HL-60 (cell line): ENCODE results near the gene GNAI1.

Source experiments
- DNase-seq, 2 experiments: peaks; one replicate each; pipeline ENCODE4 v3.0.0-alpha.2; 2010 to 2020; ENCODE audit warnings: low read depth in 1 of 2, low spot score in 1 of 2
- H3K27ac ChIP-seq: fragments of 250-450 bp; sonication (Bioruptor Pico); replicated peaks from 2 replicates; pipeline ENCODE4 v1.5.1; 2020; ENCODE audit warnings: mild to moderate bottlenecking, moderate library complexity
- H3K27me3 ChIP-seq: fragments of 250-450 bp; sonication (Bioruptor Pico); 2 replicates; pipeline ENCODE4 v1.5.1; 2021; ENCODE audit warnings: mild to moderate bottlenecking, moderate library complexity; ENCODE audit not compliant: insufficient read depth, poor library complexity, severe bottlenecking
- H3K4me3 ChIP-seq: replicated peaks from 2 replicates; pipeline ENCODE4 v1.5.1; 2011; ENCODE audit warnings: mild to moderate bottlenecking, control low read depth, low read length; ENCODE audit not compliant: insufficient read depth
- GABPA ChIP-seq: IDR thresholded peaks from 2 replicates; pipeline ENCODE4 v1.6.1; 2012; ENCODE audit warnings: low read depth
- POLR2AphosphoS5 ChIP-seq: IDR thresholded peaks from 2 replicates; pipeline ENCODE4 v1.6.1; 2012; ENCODE audit warnings: low read depth
- SPI1 ChIP-seq: IDR thresholded peaks from 2 replicates; pipeline ENCODE4 v1.6.1; 2012; ENCODE audit warnings: low read depth, mild to moderate bottlenecking, borderline replicate concordance
- long read RNA-seq: library from polyadenylated mRNA; unstranded; transcript quantifications from one replicate; pipeline ENCODE4 v2.0.0, GENCODE V29; 2020
- TF ChIP-seq, protein P1 (sequence below): IDR thresholded peaks from one replicate; pipeline ENCODE4 v1.5.1; 2011; ENCODE audit warnings: low read length, control low read depth, inconsistent platforms; ENCODE audit not compliant: insufficient read depth
- TF ChIP-seq, protein P2 (sequence below): IDR thresholded peaks from 2 replicates; pipeline ENCODE4 v1.6.1; 2012; ENCODE audit warnings: low read depth; ENCODE audit not compliant: insufficient replicate concordance

GNAI1 gene
- long read RNA-seq = 0 reads

DNA sequence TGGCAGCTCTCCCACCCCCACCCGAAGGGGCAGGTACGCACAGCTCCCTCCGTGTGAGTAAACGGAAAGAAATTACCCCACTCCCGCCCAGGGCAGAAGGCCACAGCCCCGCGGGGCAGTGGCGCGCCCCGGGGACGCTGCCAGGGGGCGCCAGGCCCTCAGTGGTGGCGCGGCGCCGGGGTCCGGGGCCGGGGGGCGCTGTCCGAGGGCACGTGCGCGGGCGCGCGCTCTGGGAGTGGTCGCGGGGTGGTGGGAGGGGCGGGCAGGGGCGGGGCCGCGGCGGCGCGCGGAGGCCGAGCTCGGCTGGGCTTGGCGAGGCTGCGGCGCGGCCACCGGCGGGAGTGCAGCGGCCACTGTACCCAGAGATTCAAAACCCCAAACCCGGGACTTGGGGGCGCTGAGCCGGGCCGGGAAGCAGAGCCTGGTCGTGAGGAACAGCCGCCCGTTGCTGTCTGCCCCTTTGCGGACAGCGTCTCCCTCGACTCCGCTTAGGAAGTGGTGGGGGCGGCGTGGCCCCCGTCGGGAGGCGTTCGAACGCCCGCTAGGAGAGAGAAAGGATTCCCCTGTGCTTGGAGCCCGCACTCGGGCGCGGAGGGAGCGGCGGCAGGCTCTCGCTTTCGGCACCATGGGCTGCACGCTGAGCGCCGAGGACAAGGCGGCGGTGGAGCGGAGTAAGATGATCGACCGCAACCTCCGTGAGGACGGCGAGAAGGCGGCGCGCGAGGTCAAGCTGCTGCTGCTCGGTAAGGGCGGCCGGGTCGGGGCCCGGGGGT is at the start of gene GNAI1:
TSS of gene GNAI1 (plus strand) at position 296 of the 773 bp plus-strand sequence. CDS start at position 626, 330 bp downstream.
- no peak for TF ChIP-seq SPI1
- Histone ChIP-seq H3K27me3 (peaks cover 25% of the 10 kb centered on the region), H3K27ac (no peak within 1 kb of the TSS), H3K4me3 (peak within 1 kb of the TSS; percentile 40)
- peak in 1 of 2 experiments; percentile 7 for DNase-seq

DNA sequence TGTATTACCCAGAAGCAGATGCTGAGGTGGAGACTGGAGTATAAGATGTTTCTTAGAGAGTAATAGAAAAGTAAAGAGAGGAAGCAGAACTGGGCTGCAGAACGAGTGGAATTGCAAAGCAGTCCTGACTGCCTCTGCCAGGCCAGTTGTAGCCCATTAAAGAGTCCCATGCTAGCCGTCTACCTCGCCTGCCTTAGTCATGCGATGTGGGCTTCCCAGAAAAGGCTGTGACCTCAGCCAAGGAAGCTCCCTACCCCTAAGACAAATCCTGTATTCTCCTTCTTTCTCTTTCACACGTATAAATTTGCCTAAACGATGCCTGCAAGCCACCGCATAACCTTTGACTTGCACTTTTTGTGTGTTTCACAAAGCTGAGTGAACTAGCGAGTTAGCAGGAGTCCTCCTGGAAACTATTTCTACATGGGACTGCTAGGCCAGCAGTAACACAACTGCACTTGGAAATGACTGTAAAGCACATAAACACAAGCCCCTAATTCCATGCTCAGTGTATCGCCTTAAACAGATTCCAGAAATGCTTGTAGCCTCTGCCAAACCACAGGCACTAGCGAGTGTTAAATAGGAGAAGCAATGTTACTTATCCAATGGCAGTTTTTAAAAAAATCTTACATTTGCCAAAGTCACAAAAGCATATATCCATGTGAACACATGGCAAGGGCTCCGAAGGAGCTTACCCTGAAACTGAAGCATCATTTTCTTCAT is 47.4 kb upstream of the GNAI1 start:
- no peak overlapping the region for H3K4me3 ChIP-seq
- TF ChIP-seq, protein P1, sequence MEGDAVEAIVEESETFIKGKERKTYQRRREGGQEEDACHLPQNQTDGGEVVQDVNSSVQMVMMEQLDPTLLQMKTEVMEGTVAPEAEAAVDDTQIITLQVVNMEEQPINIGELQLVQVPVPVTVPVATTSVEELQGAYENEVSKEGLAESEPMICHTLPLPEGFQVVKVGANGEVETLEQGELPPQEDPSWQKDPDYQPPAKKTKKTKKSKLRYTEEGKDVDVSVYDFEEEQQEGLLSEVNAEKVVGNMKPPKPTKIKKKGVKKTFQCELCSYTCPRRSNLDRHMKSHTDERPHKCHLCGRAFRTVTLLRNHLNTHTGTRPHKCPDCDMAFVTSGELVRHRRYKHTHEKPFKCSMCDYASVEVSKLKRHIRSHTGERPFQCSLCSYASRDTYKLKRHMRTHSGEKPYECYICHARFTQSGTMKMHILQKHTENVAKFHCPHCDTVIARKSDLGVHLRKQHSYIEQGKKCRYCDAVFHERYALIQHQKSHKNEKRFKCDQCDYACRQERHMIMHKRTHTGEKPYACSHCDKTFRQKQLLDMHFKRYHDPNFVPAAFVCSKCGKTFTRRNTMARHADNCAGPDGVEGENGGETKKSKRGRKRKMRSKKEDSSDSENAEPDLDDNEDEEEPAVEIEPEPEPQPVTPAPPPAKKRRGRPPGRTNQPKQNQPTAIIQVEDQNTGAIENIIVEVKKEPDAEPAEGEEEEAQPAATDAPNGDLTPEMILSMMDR = no peak
- TF ChIP-seq, protein P2, sequence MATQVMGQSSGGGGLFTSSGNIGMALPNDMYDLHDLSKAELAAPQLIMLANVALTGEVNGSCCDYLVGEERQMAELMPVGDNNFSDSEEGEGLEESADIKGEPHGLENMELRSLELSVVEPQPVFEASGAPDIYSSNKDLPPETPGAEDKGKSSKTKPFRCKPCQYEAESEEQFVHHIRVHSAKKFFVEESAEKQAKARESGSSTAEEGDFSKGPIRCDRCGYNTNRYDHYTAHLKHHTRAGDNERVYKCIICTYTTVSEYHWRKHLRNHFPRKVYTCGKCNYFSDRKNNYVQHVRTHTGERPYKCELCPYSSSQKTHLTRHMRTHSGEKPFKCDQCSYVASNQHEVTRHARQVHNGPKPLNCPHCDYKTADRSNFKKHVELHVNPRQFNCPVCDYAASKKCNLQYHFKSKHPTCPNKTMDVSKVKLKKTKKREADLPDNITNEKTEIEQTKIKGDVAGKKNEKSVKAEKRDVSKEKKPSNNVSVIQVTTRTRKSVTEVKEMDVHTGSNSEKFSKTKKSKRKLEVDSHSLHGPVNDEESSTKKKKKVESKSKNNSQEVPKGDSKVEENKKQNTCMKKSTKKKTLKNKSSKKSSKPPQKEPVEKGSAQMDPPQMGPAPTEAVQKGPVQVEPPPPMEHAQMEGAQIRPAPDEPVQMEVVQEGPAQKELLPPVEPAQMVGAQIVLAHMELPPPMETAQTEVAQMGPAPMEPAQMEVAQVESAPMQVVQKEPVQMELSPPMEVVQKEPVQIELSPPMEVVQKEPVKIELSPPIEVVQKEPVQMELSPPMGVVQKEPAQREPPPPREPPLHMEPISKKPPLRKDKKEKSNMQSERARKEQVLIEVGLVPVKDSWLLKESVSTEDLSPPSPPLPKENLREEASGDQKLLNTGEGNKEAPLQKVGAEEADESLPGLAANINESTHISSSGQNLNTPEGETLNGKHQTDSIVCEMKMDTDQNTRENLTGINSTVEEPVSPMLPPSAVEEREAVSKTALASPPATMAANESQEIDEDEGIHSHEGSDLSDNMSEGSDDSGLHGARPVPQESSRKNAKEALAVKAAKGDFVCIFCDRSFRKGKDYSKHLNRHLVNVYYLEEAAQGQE = no peak
- no peak for TF ChIP-seq SPI1
- no peak for TF ChIP-seq GABPA
- no peak for TF ChIP-seq POLR2AphosphoS5
- no peaks in the 10 kb centered on the region for H3K27me3 ChIP-seq
- no peak overlapping the region for H3K27ac ChIP-seq
- no peak for DNase-seq

DNA sequence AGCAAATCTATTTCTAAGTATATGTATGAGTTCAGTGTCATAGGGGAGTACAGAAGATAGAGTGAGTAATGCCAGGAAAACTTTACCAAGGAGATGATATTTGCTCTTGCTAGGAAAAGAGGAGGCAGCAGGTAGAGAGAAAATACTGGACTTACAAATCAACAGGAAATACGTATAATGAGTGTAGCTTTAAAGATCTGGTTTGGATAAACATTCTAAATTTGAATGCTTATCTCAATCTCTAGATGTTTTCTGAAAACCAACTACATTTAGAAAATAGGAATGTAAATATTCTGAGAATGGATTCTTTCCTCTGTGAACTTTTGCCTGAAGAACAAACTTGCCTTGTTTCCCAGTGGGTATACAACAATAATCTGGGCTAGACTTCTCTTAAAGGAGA is 46.9 kb upstream of the GNAI1 start:
- TF ChIP-seq SPI1 (no peak), POLR2AphosphoS5 (no peak), GABPA (no peak)
- TF ChIP-seq, protein P2 = no peak
- TF ChIP-seq, protein P1 = no peak
- Histone ChIP-seq H3K27ac (no peak overlapping the region), H3K27me3 (no peaks in the 10 kb centered on the region), H3K4me3 (no peak overlapping the region)
- no peak for DNase-seq

DNA sequence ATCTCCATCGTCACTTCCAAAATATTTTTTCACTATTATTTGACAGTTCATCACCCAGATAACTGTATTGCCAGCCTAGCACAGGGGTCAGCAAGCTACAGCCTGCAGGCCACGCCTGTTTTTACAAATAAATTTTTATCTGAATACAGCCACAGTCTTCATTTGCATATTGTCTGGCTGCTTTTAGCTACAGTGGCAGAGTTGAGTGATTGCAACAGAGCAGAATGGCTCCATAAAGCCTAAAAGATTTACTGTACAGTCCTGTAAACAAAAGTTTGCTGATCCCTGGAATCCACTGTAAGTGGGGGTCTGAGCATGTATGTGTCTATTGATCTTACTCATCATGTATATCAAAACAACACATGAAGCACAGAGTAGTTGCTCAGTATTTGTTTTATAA is 45.9 kb upstream of the GNAI1 start:
- Histone ChIP-seq H3K4me3 (no peak overlapping the region), H3K27ac (no peak overlapping the region), H3K27me3 (no peaks in the 10 kb centered on the region)
- TF ChIP-seq POLR2AphosphoS5 = no peak
- TF ChIP-seq SPI1 = no peak
- TF ChIP-seq, protein P2 = no peak
- no peak for TF ChIP-seq GABPA
- TF ChIP-seq, protein P1 = no peak
- no peak for DNase-seq
